ENCODE data around the gene FGB. TPM values are rescaled to one million over a fixed set of nuclear protein-coding genes. Genes with fewer than 3 reads are reported as not detected.

FGB gene
- total and polyA plus RNA-seq, 2 of the 13 experiments (the other 11 are each of a cell fraction or from before 2014, with no cell fraction given), result 226 to 784 TPM

- TF ChIP-seq HDAC2 (CRISPR knock-in tag; IDR thresholded peaks at IDR 0.05) (no peak), MAFF (IDR thresholded peaks at IDR 0.05; ENCODE audit: low read depth, low read length) (no peak), HDAC1 (CRISPR knock-in tag; IDR thresholded peaks at IDR 0.05) (no peak), ZNF296 (CRISPR knock-in tag; conservative IDR thresholded peaks at IDR 0.05) (no peak), PHB2 (IDR thresholded peaks at IDR 0.05; ENCODE audit: partially characterized antibody) (no peak), POGK (CRISPR knock-in tag; conservative IDR thresholded peaks at IDR 0.05) (0 out of 2 replicates have a peak, but pooled peaks have one; percentile 25), ZNF326 (CRISPR knock-in tag; IDR thresholded peaks at IDR 0.05; ENCODE audit: borderline replicate concordance) (no peak), ZNF44 (CRISPR knock-in tag; IDR thresholded peaks at IDR 0.05) (no peak), ZNF770 (CRISPR knock-in tag; IDR thresholded peaks at IDR 0.05) (no peak), MAZ (IDR thresholded peaks at IDR 0.05; ENCODE audit: borderline replicate concordance, low read depth, low read length) (no peak), MAZ (CRISPR knock-in tag; IDR thresholded peaks at IDR 0.05; ENCODE audit: low read depth) (no peak), CEBPZ (IDR thresholded peaks at IDR 0.05; ENCODE audit: low read length) (no peak), ZFP1 (CRISPR knock-in tag; IDR thresholded peaks at IDR 0.05) (no peak), U2AF1 (optimal IDR thresholded peaks at IDR 0.05; ENCODE audit: low read depth, low read length) (no peak), SATB2 (CRISPR knock-in tag; IDR thresholded peaks at IDR 0.05) (no peak), ZFP36 (IDR thresholded peaks at IDR 0.05; ENCODE audit: borderline replicate concordance, low read depth, low read length, partially characterized antibody) (no peak), ZBTB21 (CRISPR knock-in tag; IDR thresholded peaks at IDR 0.05) (no peak)
- TF ChIP-seq, protein P1, sequence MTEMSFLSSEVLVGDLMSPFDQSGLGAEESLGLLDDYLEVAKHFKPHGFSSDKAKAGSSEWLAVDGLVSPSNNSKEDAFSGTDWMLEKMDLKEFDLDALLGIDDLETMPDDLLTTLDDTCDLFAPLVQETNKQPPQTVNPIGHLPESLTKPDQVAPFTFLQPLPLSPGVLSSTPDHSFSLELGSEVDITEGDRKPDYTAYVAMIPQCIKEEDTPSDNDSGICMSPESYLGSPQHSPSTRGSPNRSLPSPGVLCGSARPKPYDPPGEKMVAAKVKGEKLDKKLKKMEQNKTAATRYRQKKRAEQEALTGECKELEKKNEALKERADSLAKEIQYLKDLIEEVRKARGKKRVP (CRISPR knock-in tag; IDR thresholded peaks at IDR 0.05), result 0 out of 4 replicates have a peak, but pooled peaks of 1 of the 2 experiments have one; percentile 24
- TF ChIP-seq, protein P2, sequence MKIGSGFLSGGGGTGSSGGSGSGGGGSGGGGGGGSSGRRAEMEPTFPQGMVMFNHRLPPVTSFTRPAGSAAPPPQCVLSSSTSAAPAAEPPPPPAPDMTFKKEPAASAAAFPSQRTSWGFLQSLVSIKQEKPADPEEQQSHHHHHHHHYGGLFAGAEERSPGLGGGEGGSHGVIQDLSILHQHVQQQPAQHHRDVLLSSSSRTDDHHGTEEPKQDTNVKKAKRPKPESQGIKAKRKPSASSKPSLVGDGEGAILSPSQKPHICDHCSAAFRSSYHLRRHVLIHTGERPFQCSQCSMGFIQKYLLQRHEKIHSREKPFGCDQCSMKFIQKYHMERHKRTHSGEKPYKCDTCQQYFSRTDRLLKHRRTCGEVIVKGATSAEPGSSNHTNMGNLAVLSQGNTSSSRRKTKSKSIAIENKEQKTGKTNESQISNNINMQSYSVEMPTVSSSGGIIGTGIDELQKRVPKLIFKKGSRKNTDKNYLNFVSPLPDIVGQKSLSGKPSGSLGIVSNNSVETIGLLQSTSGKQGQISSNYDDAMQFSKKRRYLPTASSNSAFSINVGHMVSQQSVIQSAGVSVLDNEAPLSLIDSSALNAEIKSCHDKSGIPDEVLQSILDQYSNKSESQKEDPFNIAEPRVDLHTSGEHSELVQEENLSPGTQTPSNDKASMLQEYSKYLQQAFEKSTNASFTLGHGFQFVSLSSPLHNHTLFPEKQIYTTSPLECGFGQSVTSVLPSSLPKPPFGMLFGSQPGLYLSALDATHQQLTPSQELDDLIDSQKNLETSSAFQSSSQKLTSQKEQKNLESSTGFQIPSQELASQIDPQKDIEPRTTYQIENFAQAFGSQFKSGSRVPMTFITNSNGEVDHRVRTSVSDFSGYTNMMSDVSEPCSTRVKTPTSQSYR (CRISPR knock-in tag; IDR thresholded peaks at IDR 0.05; ENCODE audit: borderline replicate concordance), result no peak
These were observed 22.7 kb downstream of the FGB start (continued) for GRCh38 chr4:154585369-154586018.
